GM19438 (cell line): Measurements from ENCODE around the gene HPD.
"Not testable (repeated sequence)": the region's sequence is repeated elsewhere in the genome, so short reads cannot be mapped to it uniquely, and the experiment has no call there.

Experiments used
- ATAC-seq: cut with Tn5 transposase; IDR thresholded peaks from one replicate; pipeline ENCODE4 v1.9.1; 2021; ENCODE audit warnings: low read depth; ENCODE audit not compliant: unreplicated experiment

HPD gene

GRCh38 chr12:121858662-121859572 lies at the start of gene HPD:
HPD (minus strand) TSS chr12:121858859; CDS start chr12:121858823, 36 bp downstream.
- no peak for ATAC-seq

- ATAC-seq = no peak
These were observed 47.1 kb upstream of the HPD start for GRCh38 chr12:121905746-121906145.

GRCh38 chr12:121903202-121903601 lies 44.5 kb upstream of the HPD start:
- no peak for ATAC-seq

- no peak for ATAC-seq
These were observed 40.9 kb upstream of the HPD start for GRCh38 chr12:121899590-121899989.

- no peak for ATAC-seq
These were observed 39.6 kb upstream of the HPD start for GRCh38 chr12:121898287-121898686.

GRCh38 chr12:121894633-121895032 lies 36.0 kb upstream of the HPD start:
- ATAC-seq = no peak

- no peak for ATAC-seq
These were observed 35.4 kb upstream of the HPD start for GRCh38 chr12:121893961-121894460.

GRCh38 chr12:121892673-121893561 lies 34.3 kb upstream of the HPD start:
- ATAC-seq = no peak

GRCh38 chr12:121889661-121890060 lies 31.0 kb upstream of the HPD start:
- not testable (repeated sequence) for ATAC-seq

- ATAC-seq = no peak
These were observed 30.6 kb upstream of the HPD start for GRCh38 chr12:121889274-121889624.

- ATAC-seq = peak; percentile 85
These were observed 30.0 kb upstream of the HPD start, which contains the start of gene PSMD9 for GRCh38 chr12:121888478-121889273. PSMD9 (plus strand) TSS chr12:121888790; CDS start chr12:121888857, 67 bp downstream.

- no peak for ATAC-seq
These were observed 29.4 kb upstream of the HPD start for GRCh38 chr12:121888083-121888477.

- ATAC-seq = not testable (repeated sequence)
These were observed 26.5 kb upstream of the HPD start for GRCh38 chr12:121885129-121885528.

- no peak for ATAC-seq
These were observed 24.6 kb upstream of the HPD start for GRCh38 chr12:121883315-121883660.

GRCh38 chr12:121876080-121876447 lies 17.4 kb upstream of the HPD start:
- not testable (repeated sequence) for ATAC-seq

GRCh38 chr12:121875582-121875981 lies 16.9 kb upstream of the HPD start:
- no peak for ATAC-seq

GRCh38 chr12:121874071-121874470 lies 15.4 kb upstream of the HPD start:
- ATAC-seq = no peak

GRCh38 chr12:121873216-121873569 lies 14.5 kb upstream of the HPD start:
- no peak for ATAC-seq

GRCh38 chr12:121872546-121873215 lies 14.0 kb upstream of the HPD start:
- no peak for ATAC-seq

- ATAC-seq = no peak
These were observed 12.8 kb upstream of the HPD start for GRCh38 chr12:121871467-121871866.
